MM.1S (cell line): ENCODE data around the gene CASS4.
"Not testable (repeated sequence)": the region's sequence is repeated elsewhere in the genome, so short reads cannot be mapped to it uniquely, and the experiment has no call there.

Experiments
- DNase-seq: peaks from one replicate; pipeline ENCODE4 v3.0.0-alpha.2; 2015
- H2AFZ ChIP-seq: fragments of 300-600 bp; sonication (generic); 2 replicates; pipeline ENCODE4 v1.6.0; 2016; ENCODE audit warnings: antibody characterized with exemption, low read length
- H3F3A ChIP-seq: fragments of 300-600 bp; sonication (generic); 2 replicates; pipeline ENCODE4 v1.6.1; 2016; ENCODE audit warnings: mild to moderate bottlenecking, antibody characterized with exemption, low read length, moderate library complexity, mixed read lengths; ENCODE audit not compliant: insufficient read depth
- H3K27ac ChIP-seq: fragments of 300-600 bp; sonication (generic); 2 replicates; pipeline ENCODE4 v1.5.1; 2016; ENCODE audit warnings: mild to moderate bottlenecking, low read length
- H3K27me3 ChIP-seq: fragments of 300-600 bp; sonication (generic); replicated peaks from 2 replicates; pipeline ENCODE4 v1.6.0; 2016; ENCODE audit warnings: low read length; ENCODE audit not compliant: insufficient read depth
- H3K36me3 ChIP-seq: fragments of 300-600 bp; sonication (generic); replicated peaks from 2 replicates; pipeline ENCODE4 v1.6.1; 2016; ENCODE audit warnings: mild to moderate bottlenecking, low read length, mixed read lengths; ENCODE audit not compliant: insufficient read depth
- H3K4me1 ChIP-seq: fragments of 300-600 bp; sonication (generic); 2 replicates; pipeline ENCODE4 v1.6.1; 2016; ENCODE audit warnings: low read length, mixed read lengths
- H3K4me2 ChIP-seq: fragments of 300-600 bp; sonication (generic); 2 replicates; pipeline ENCODE4 v1.6.0; 2016; ENCODE audit warnings: low read depth, low read length
- H3K4me3 ChIP-seq: fragments of 300-600 bp; sonication (generic); 2 replicates; pipeline ENCODE4 v1.5.1; 2016; ENCODE audit warnings: low read length, mixed read lengths
- H3K79me2 ChIP-seq: fragments of 300-600 bp; sonication (generic); 2 replicates; pipeline ENCODE4 v1.6.1; 2016; ENCODE audit warnings: mixed run types, low read length, mixed read lengths
- H3K9ac ChIP-seq: fragments of 300-600 bp; sonication (generic); 2 replicates; pipeline ENCODE4 v1.6.1; 2016; ENCODE audit warnings: low read length, mixed read lengths
- H3K9me2 ChIP-seq: fragments of 300-600 bp; sonication (generic); replicated peaks from 2 replicates; pipeline ENCODE4 v1.6.1; 2016; ENCODE audit warnings: mild to moderate bottlenecking, low read length, mixed read lengths; ENCODE audit not compliant: insufficient read depth
- H3K9me3 ChIP-seq: fragments of 300-600 bp; sonication (generic); replicated peaks from 2 replicates; pipeline ENCODE4 v1.6.1; 2016; ENCODE audit warnings: mild to moderate bottlenecking, low read length, mixed read lengths; ENCODE audit not compliant: insufficient read depth
- H4K20me1 ChIP-seq: fragments of 300-600 bp; sonication (generic); 2 replicates; pipeline ENCODE4 v1.6.1; 2016; ENCODE audit warnings: mild to moderate bottlenecking, low read length, moderate library complexity, mixed read lengths; ENCODE audit not compliant: insufficient read depth
- CTCF ChIP-seq: fragments of 300-600 bp; sonication (generic); IDR thresholded peaks from 2 replicates; pipeline ENCODE4 v1.5.1; 2016; ENCODE audit warnings: antibody characterized with exemption, low read length, mixed read lengths
- EZH2 ChIP-seq: fragments of 300-600 bp; sonication (generic); optimal IDR thresholded peaks from 2 replicates; pipeline ENCODE3; 2017; ENCODE audit warnings: low read depth, mild to moderate bottlenecking, antibody characterized with exemption, low read length, mixed read lengths
- EZH2phosphoT487 ChIP-seq: fragments of 300-600 bp; sonication (generic); IDR thresholded peaks from 2 replicates; pipeline ENCODE4 v1.6.1; 2018; ENCODE audit warnings: antibody characterized with exemption, low read length

Gene CASS4

GRCh38 chr20:56406910-56407309 is 5.2 kb upstream of the CASS4 start:
- Histone ChIP-seq H3K4me3 (no peak overlapping the region), H3K27me3 (no peaks in the 10 kb centered on the region), H3K36me3 (peaks cover 18% of the 10 kb centered on the region), H3K9ac (no peak overlapping the region), H3K9me3 (no peaks in the 10 kb centered on the region), H3K9me2 (no peaks in the 10 kb centered on the region), H3K4me1 (no peaks in the 10 kb centered on the region), H2AFZ (no peak overlapping the region), H3K4me2 (no peak overlapping the region), H3K79me2 (peaks cover 16% of the 10 kb centered on the region), H3F3A (no peaks in the 10 kb centered on the region), H3K27ac (no peak overlapping the region), H4K20me1 (no peaks in the 10 kb centered on the region)
- DNase-seq, result no peak
- TF ChIP-seq CTCF, result no peak
- TF ChIP-seq EZH2, result no peak
- no peak for TF ChIP-seq EZH2phosphoT487

- H3K9ac ChIP-seq, result no peak overlapping the region
- H3K9me2 ChIP-seq, result no peaks in the 10 kb centered on the region
- H3K27me3 ChIP-seq, result no peaks in the 10 kb centered on the region
- H3K36me3 ChIP-seq, result peaks cover 7% of the 10 kb centered on the region
- H3K4me2 ChIP-seq, result no peak overlapping the region
- no peak for DNase-seq
- peaks cover 8% of the 10 kb centered on the region for H3K79me2 ChIP-seq
- H3K27ac ChIP-seq, result no peak overlapping the region
- no peaks in the 10 kb centered on the region for H4K20me1 ChIP-seq
- H3K9me3 ChIP-seq, result no peaks in the 10 kb centered on the region
- H3K4me3 ChIP-seq, result no peak overlapping the region
- TF ChIP-seq EZH2 (no peak), EZH2phosphoT487 (no peak), CTCF (no peak)
- H3F3A ChIP-seq, result no peaks in the 10 kb centered on the region
- H3K4me1 ChIP-seq, result no peaks in the 10 kb centered on the region
- H2AFZ ChIP-seq, result no peak overlapping the region
These were observed 2.5 kb upstream of the CASS4 start for GRCh38 chr20:56409521-56409920.

- H4K20me1 ChIP-seq, result no peaks in the 10 kb centered on the region
- no peak for TF ChIP-seq EZH2phosphoT487
- TF ChIP-seq EZH2, result no peak
- no peak for TF ChIP-seq CTCF
- DNase-seq, result no peak
- no peak overlapping the region for H3K9ac ChIP-seq
- H3K4me1 ChIP-seq, result no peaks in the 10 kb centered on the region
- H3K9me3 ChIP-seq, result no peaks in the 10 kb centered on the region
- peaks cover 6% of the 10 kb centered on the region for H3K36me3 ChIP-seq
- H3K4me3 ChIP-seq, result no peak overlapping the region
- no peak overlapping the region for H2AFZ ChIP-seq
- peaks cover 8% of the 10 kb centered on the region for H3K79me2 ChIP-seq
- H3F3A ChIP-seq, result no peaks in the 10 kb centered on the region
- H3K27me3 ChIP-seq, result no peaks in the 10 kb centered on the region
- no peak overlapping the region for H3K4me2 ChIP-seq
- no peaks in the 10 kb centered on the region for H3K9me2 ChIP-seq
- no peak overlapping the region for H3K27ac ChIP-seq
These were observed 2.1 kb upstream of the CASS4 start for GRCh38 chr20:56409956-56410355.

GRCh38 chr20:56411287-56411686 is 773 bp upstream of the CASS4 start:
- H3K9me2 ChIP-seq, H3K4me2 ChIP-seq, H2AFZ ChIP-seq, H3K27me3 ChIP-seq, H3K4me1 ChIP-seq, H4K20me1 ChIP-seq, H3K9me3 ChIP-seq, H3K27ac ChIP-seq, H3F3A ChIP-seq, H3K9ac ChIP-seq, H3K36me3 ChIP-seq, H3K79me2 ChIP-seq, H3K4me3 ChIP-seq, DNase-seq: not testable (repeated sequence)
